OCI-LY1 (cell line): Measurements from ENCODE around the gene PTPRD.

Source experiments
- H2AFZ ChIP-seq: fragments of 200-600 bp; sonication (generic), shearing (Covaris generic); 2 replicates; pipeline ENCODE4 v1.6.0; 2014; ENCODE audit warnings: antibody characterized with exemption, mild to moderate bottlenecking, low read length
- H3F3A ChIP-seq: fragments of 200-600 bp; sonication (generic), shearing (Covaris generic); 2 replicates; pipeline ENCODE4 v1.6.0; 2014; ENCODE audit warnings: mild to moderate bottlenecking, antibody characterized with exemption, low read length, moderate library complexity; ENCODE audit not compliant: insufficient read depth
- H3K27ac ChIP-seq: fragments of 200-600 bp; sonication (generic); 2 replicates; pipeline ENCODE4 v1.5.1; 2014; ENCODE audit warnings: low read length, mixed run types, mild to moderate bottlenecking, low read depth; ENCODE audit not compliant: poor library complexity, severe bottlenecking
- H3K27me3 ChIP-seq: fragments of 200-600 bp; sonication (generic); 2 replicates; pipeline ENCODE4 v1.6.0; 2014; ENCODE audit warnings: antibody characterized with exemption, mild to moderate bottlenecking, low read length, moderate library complexity; ENCODE audit not compliant: insufficient read depth
- H3K36me3 ChIP-seq: fragments of 200-600 bp; sonication (generic); 2 replicates; pipeline ENCODE4 v1.6.1; 2014; ENCODE audit warnings: mild to moderate bottlenecking, antibody characterized with exemption, low read length, moderate library complexity, mixed read lengths; ENCODE audit not compliant: insufficient read depth
- H3K4me1 ChIP-seq: fragments of 200-600 bp; sonication (generic); 2 replicates; pipeline ENCODE4 v1.5.1; 2014; ENCODE audit warnings: mild to moderate bottlenecking, low read length, moderate library complexity; ENCODE audit not compliant: insufficient read depth, severe bottlenecking
- H3K4me2 ChIP-seq: fragments of 200-600 bp; sonication (generic), shearing (Covaris generic); 2 replicates; pipeline ENCODE4 v1.6.1; 2014; ENCODE audit warnings: low read length
- H3K4me3 ChIP-seq: fragments of 200-600 bp; sonication (generic); 2 replicates; pipeline ENCODE4 v1.5.1; 2014; ENCODE audit warnings: low read length, low read depth, mild to moderate bottlenecking, mixed read lengths; ENCODE audit not compliant: poor library complexity, severe bottlenecking
- H3K79me2 ChIP-seq: fragments of 200-600 bp; shearing (Covaris generic); 2 replicates; pipeline ENCODE4 v1.6.1; 2016; ENCODE audit warnings: mixed run types, low read length, mixed read lengths; ENCODE audit not compliant: insufficient read depth
- H3K9ac ChIP-seq: fragments of 200-600 bp; sonication (generic), shearing (Covaris generic); 2 replicates; pipeline ENCODE4 v1.6.1; 2014; ENCODE audit warnings: mild to moderate bottlenecking, low read length, mixed read lengths
- H3K9me2 ChIP-seq: fragments of 200-600 bp; sonication (generic), shearing (Covaris generic); 2 replicates; pipeline ENCODE4 v1.6.1; 2014; ENCODE audit warnings: low read depth, mild to moderate bottlenecking, low read length, mixed read lengths
- H3K9me3 ChIP-seq: fragments of 200-600 bp; shearing (Covaris generic); 2 replicates; pipeline ENCODE4 v1.6.1; 2014; ENCODE audit warnings: low read length, mixed read lengths
- H4K20me1 ChIP-seq: fragments of 200-600 bp; sonication (generic), shearing (Covaris generic); 2 replicates; pipeline ENCODE4 v1.6.0; 2016; ENCODE audit warnings: mild to moderate bottlenecking, low read length; ENCODE audit not compliant: insufficient read depth
- EZH2 ChIP-seq: fragments of 200-600 bp; sonication (generic), shearing (Covaris generic); IDR thresholded peaks from 2 replicates; pipeline ENCODE4 v1.8.0; 2017; ENCODE audit warnings: borderline replicate concordance, mixed run types, mild to moderate bottlenecking, antibody characterized with exemption, low read length, moderate library complexity, mixed read lengths
- TF ChIP-seq, protein P1 (sequence below): fragments of 200-600 bp; sonication (generic), shearing (Covaris generic); IDR thresholded peaks from 2 replicates; pipeline ENCODE4 v1.5.1; 2017; ENCODE audit warnings: mild to moderate bottlenecking, antibody characterized with exemption, low read length, moderate library complexity, mixed read lengths

Gene PTPRD

DNA sequence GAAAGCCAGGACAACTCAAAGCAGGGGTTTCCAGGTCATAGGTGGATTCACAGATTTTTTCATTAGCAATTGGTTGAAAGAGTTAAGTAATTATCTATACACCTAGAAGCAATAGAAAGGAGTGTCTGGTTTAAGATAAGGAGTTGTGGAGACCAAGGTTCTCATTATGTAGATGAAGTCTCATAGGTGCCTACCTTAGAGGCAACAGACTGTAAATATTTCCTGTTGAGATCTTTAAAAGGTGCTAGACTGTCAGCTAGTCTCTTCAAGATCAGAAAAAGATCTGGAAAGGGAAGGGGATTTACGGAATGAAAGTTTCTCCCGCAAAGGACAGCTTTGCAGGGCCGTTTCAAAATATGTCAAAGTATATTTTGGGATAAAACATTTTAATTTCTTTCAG, 603.4 kb downstream of the PTPRD start:
- Histone ChIP-seq H3K9me2 (no peaks in the 10 kb centered on the region), H3F3A (no peaks in the 10 kb centered on the region), H3K79me2 (no peaks in the 10 kb centered on the region), H2AFZ (no peak overlapping the region), H4K20me1 (no peaks in the 10 kb centered on the region), H3K4me3 (no peak overlapping the region), H3K27me3 (no peaks in the 10 kb centered on the region), H3K9ac (no peak overlapping the region), H3K9me3 (no peaks in the 10 kb centered on the region), H3K36me3 (no peaks in the 10 kb centered on the region), H3K4me1 (no peaks in the 10 kb centered on the region), H3K4me2 (no peak overlapping the region), H3K27ac (no peak overlapping the region)
- TF ChIP-seq EZH2 = no peak
- TF ChIP-seq, protein P1, sequence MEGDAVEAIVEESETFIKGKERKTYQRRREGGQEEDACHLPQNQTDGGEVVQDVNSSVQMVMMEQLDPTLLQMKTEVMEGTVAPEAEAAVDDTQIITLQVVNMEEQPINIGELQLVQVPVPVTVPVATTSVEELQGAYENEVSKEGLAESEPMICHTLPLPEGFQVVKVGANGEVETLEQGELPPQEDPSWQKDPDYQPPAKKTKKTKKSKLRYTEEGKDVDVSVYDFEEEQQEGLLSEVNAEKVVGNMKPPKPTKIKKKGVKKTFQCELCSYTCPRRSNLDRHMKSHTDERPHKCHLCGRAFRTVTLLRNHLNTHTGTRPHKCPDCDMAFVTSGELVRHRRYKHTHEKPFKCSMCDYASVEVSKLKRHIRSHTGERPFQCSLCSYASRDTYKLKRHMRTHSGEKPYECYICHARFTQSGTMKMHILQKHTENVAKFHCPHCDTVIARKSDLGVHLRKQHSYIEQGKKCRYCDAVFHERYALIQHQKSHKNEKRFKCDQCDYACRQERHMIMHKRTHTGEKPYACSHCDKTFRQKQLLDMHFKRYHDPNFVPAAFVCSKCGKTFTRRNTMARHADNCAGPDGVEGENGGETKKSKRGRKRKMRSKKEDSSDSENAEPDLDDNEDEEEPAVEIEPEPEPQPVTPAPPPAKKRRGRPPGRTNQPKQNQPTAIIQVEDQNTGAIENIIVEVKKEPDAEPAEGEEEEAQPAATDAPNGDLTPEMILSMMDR = no peak

DNA sequence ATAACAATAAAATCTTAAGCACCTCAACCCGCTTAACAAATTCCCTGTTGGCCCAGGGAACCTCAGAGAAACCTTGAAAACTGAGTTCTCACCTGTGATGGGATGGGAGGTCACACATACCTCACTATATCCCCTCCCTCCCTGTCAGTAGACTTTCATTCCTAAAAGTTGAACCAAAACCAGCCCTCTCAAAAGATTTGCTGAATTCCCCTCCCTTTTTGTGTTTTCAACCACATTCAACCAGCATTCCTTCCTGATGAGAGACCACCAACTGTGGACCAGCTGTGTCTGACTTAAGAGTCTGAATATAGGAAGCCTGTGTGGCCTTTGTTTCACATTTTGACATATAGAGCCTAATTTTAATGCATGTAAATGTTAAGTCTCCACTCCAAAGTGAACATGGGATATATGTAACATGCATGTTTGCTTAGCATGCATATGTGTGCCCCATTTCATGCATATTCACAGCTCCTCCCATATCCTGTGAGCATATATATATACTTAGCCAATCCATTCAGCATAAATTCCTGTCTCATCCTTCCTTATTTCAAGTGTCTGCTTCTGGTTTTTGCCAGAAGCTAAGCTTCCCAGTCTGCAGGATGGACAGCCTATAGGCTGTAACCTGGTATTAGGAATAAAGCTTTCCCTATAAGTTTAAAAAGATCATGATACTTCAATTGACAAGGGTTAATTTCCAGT, 604.6 kb downstream of the PTPRD start:
- no peaks in the 10 kb centered on the region for H4K20me1 ChIP-seq
- no peaks in the 10 kb centered on the region for H3F3A ChIP-seq
- H3K36me3 ChIP-seq = no peaks in the 10 kb centered on the region
- no peaks in the 10 kb centered on the region for H3K9me2 ChIP-seq
- TF ChIP-seq, protein P1 = no peak
- TF ChIP-seq EZH2 = no peak
- H3K79me2 ChIP-seq = no peaks in the 10 kb centered on the region
- H3K27me3 ChIP-seq = no peaks in the 10 kb centered on the region
- no peak overlapping the region for H2AFZ ChIP-seq
- no peaks in the 10 kb centered on the region for H3K4me1 ChIP-seq
- H3K4me3 ChIP-seq = no peak overlapping the region
- H3K4me2 ChIP-seq = no peak overlapping the region
- H3K9me3 ChIP-seq = no peaks in the 10 kb centered on the region
- no peak overlapping the region for H3K9ac ChIP-seq
- H3K27ac ChIP-seq = no peak overlapping the region

DNA sequence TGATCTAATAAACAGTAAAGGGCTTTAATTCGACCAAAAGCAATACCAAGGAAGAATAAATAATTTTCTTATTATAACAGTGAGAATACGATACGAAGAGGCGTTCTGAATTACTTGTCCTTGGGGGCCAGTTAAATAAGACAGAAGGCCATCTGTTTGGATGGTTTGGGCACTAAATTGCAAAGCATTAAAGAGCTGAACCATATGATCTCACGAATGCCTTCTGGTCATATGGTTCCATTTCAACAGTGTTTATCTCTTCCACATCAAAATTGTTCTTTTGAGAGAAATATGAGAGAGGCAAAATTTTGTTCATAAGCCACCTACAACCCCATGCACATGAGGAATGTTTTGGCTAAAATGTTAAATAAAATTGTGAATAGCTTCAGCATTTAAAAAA, 605.4 kb downstream of the PTPRD start:
- no peak overlapping the region for H2AFZ ChIP-seq
- H3K9me3 ChIP-seq = no peaks in the 10 kb centered on the region
- no peak overlapping the region for H3K4me2 ChIP-seq
- no peaks in the 10 kb centered on the region for H3F3A ChIP-seq
- TF ChIP-seq EZH2 = no peak
- TF ChIP-seq, protein P1 = no peak
- no peak overlapping the region for H3K4me3 ChIP-seq
- no peaks in the 10 kb centered on the region for H3K36me3 ChIP-seq
- no peaks in the 10 kb centered on the region for H3K27me3 ChIP-seq
- no peaks in the 10 kb centered on the region for H4K20me1 ChIP-seq
- no peak overlapping the region for H3K9ac ChIP-seq
- no peaks in the 10 kb centered on the region for H3K4me1 ChIP-seq
- H3K27ac ChIP-seq = no peak overlapping the region
- no peaks in the 10 kb centered on the region for H3K9me2 ChIP-seq
- no peaks in the 10 kb centered on the region for H3K79me2 ChIP-seq
